PFSK-1 (cell line): Measurements from ENCODE around the gene SPOCK3.

Experiments
- FOXP2 ChIP-seq: optimal IDR thresholded peaks from 2 replicates; pipeline ENCODE3; 2011; ENCODE audit warnings: borderline replicate concordance, control low read depth, inconsistent platforms; ENCODE audit not compliant: insufficient read depth; ENCODE audit errors: extremely low read length, extremely low read depth
- POLR2AphosphoS5 ChIP-seq: IDR thresholded peaks from 2 replicates; pipeline ENCODE4 v1.6.1; 2012; ENCODE audit warnings: low read depth, mild to moderate bottlenecking, control low read depth, low read length, moderate library complexity
- SIN3A ChIP-seq: IDR thresholded peaks from 2 replicates; pipeline ENCODE4 v1.6.1; 2012; ENCODE audit warnings: mild to moderate bottlenecking, low read length, moderate library complexity, borderline replicate concordance; ENCODE audit not compliant: insufficient read depth
- TAF1 ChIP-seq: IDR thresholded peaks from 2 replicates; pipeline ENCODE4 v1.6.1; 2012; ENCODE audit warnings: low read length, control low read depth, borderline replicate concordance; ENCODE audit not compliant: insufficient read depth
- TF ChIP-seq, protein P1 (sequence below), 2 experiments: IDR thresholded peaks; 2 replicates each; pipeline versions ENCODE4 v1.6.1 to v1.8.0; 2011 to 2012; ENCODE audit warnings: low read depth in 2 of 2, low read length in 2 of 2, control low read depth in 1 of 2, inconsistent platforms in 1 of 2, mild to moderate bottlenecking in 1 of 2, moderate library complexity in 1 of 2; ENCODE audit not compliant: insufficient read depth in 1 of 2

Gene SPOCK3

GRCh38 chr4:166887457-166887856 is 346.8 kb downstream of the SPOCK3 start:
- TF ChIP-seq FOXP2 (no peak), SIN3A (no peak), TAF1 (no peak), POLR2AphosphoS5 (no peak)
- TF ChIP-seq, protein P1, sequence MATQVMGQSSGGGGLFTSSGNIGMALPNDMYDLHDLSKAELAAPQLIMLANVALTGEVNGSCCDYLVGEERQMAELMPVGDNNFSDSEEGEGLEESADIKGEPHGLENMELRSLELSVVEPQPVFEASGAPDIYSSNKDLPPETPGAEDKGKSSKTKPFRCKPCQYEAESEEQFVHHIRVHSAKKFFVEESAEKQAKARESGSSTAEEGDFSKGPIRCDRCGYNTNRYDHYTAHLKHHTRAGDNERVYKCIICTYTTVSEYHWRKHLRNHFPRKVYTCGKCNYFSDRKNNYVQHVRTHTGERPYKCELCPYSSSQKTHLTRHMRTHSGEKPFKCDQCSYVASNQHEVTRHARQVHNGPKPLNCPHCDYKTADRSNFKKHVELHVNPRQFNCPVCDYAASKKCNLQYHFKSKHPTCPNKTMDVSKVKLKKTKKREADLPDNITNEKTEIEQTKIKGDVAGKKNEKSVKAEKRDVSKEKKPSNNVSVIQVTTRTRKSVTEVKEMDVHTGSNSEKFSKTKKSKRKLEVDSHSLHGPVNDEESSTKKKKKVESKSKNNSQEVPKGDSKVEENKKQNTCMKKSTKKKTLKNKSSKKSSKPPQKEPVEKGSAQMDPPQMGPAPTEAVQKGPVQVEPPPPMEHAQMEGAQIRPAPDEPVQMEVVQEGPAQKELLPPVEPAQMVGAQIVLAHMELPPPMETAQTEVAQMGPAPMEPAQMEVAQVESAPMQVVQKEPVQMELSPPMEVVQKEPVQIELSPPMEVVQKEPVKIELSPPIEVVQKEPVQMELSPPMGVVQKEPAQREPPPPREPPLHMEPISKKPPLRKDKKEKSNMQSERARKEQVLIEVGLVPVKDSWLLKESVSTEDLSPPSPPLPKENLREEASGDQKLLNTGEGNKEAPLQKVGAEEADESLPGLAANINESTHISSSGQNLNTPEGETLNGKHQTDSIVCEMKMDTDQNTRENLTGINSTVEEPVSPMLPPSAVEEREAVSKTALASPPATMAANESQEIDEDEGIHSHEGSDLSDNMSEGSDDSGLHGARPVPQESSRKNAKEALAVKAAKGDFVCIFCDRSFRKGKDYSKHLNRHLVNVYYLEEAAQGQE (IDR thresholded peaks at IDR 0.05; ENCODE audit: insufficient read depth in 1 of 2, low read depth in 2 of 2, low read length in 2 of 2): no peak

GRCh38 chr4:166886718-166887117 is 347.6 kb downstream of the SPOCK3 start:
- TF ChIP-seq SIN3A (no peak), TAF1 (no peak), FOXP2 (no peak), POLR2AphosphoS5 (no peak)
- TF ChIP-seq, protein P1 (IDR thresholded peaks at IDR 0.05; ENCODE audit: insufficient read depth in 1 of 2, low read depth in 2 of 2, low read length in 2 of 2): no peak

DNA sequence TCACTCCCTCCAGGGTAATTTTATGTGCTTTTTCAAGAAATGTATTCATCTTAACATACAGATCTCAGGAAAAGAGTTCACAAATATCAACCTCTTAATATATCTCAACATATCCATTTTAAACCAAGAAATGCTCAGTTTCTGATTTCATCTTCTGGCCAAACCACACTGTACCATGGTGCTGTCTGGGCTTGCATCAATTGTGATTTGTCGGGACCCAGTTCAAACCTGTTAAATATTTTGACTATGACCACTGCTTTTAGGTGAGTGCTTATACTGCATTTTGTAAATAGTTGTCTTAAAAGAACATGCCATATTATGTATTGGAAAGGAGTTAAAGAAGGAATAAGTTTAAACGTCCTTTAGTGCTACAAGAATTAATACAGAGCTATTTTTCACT is 352.1 kb downstream of the SPOCK3 start:
- TF ChIP-seq FOXP2 (no peak), POLR2AphosphoS5 (no peak), TAF1 (no peak), SIN3A (no peak)
- TF ChIP-seq, protein P1 (IDR thresholded peaks at IDR 0.05; ENCODE audit: insufficient read depth in 1 of 2, low read depth in 2 of 2, low read length in 2 of 2): no peak

GRCh38 chr4:166875821-166876220 is 358.5 kb downstream of the SPOCK3 start:
- no peak for TF ChIP-seq TAF1
- TF ChIP-seq, protein P1 (IDR thresholded peaks at IDR 0.05; ENCODE audit: insufficient read depth in 1 of 2, low read depth in 2 of 2, low read length in 2 of 2): no peak
- TF ChIP-seq FOXP2: no peak
- TF ChIP-seq POLR2AphosphoS5: no peak
- no peak for TF ChIP-seq SIN3A

DNA sequence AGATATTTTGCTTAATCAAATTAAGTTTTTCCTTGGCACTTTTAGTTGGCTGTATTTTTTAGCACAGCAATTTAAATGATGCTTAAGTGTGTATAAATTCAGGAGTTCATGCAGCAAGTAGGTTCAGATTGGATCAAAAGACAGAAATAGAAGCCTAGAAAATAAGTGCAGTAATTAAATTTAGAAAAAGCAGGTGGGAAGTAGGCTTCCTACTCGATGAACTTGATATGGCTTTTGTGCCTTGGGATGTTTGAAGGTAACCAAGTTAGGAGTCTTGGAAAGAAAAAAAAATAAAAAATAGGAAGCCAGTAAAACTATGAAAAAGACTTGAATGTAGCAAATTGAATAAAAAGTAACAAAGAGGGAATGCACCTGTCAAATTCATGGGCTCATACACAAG is 372.3 kb downstream of the SPOCK3 start:
- TF ChIP-seq FOXP2 (no peak), POLR2AphosphoS5 (no peak), SIN3A (no peak), TAF1 (no peak)
- TF ChIP-seq, protein P1 (IDR thresholded peaks at IDR 0.05; ENCODE audit: insufficient read depth in 1 of 2, low read depth in 2 of 2, low read length in 2 of 2): no peak
